ENCODE data around the gene PARD3.
A peak's percentile ranks its signal among the peaks of the same experiment; 100 is the strongest.
"Not testable (repeated sequence)": the region's sequence is repeated elsewhere in the genome, so short reads cannot be mapped to it uniquely, and the experiment has no call there.

Gene PARD3

DNA sequence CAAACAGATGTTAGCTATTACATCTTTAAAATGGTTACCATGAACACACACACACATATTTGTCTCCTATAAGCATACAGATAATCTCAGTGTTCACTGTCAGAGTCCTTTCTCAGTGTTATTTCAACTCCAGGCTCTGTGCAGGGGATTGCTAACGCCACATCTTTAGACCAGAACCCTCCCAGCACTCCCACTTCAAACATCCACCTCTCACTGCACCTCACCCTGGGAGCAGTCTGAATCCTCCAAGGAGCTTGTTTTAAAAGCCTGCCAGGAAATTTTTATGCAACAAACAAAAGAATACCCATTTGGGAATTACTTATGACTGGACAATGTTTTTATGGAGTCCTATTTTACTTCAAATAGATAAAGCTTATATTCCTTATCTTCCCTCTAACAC lies 107.4 kb downstream of the PARD3 start:
- no peak for DNase-seq

DNA sequence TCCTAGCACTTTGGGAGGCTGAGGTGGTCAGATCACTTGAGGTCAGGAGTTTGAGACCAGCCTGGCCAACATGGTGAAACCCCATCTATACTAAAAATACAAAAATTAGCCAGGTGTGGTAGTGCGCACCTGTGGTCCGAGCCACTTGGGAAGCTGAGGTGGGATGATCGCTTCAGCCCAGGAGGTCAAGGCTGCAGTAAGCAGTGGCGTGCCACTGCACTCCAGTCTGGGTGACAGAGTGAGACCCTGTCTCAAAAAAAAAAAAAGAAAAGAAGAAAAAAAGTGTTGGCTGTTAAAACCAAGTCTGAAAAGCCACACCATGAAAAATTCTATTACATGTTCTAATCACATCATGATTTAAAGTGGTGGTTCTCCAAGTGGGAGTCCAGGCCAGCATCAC lies 108.1 kb downstream of the PARD3 start:
- DNase-seq: not testable (repeated sequence)

DNA sequence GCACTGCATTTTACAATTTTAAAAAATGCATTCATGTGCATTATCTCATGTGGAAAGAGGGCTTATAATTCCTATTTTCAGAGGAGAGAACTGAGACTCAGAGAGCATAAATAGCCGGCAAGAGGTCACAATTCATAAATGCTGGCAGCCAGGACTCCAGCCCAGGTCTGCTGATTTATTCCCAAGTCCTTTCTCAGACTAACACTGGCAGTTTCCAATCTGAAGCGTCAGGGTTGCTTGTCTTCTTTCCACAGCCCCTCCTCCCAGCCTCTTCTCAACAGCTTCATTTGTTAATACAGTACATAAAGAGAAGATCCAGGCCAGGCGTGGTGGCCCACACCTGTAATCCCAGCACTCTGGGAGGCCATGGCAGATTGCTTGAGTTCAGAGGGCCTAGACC lies 108.9 kb downstream of the PARD3 start:
- DNase-seq: no peak

DNA sequence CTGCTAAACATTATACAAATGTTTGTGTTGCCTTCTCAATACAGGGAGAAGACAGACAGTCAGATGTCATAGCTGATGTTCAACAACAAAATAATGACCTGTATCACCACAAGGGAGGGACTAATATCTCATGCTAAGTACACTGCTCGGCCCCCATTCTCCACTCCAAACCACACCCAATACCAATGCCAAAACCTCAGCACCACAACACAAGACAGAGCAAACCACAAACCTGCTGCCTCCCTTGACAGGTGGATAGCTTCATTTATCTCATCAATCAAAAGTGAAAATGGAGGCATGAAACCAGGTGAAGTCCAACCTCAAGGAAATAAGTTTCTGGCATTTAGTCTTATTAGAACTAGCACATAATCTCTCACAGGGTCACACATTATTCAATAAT lies 109.5 kb downstream of the PARD3 start:
- DNase-seq: no peak

DNA sequence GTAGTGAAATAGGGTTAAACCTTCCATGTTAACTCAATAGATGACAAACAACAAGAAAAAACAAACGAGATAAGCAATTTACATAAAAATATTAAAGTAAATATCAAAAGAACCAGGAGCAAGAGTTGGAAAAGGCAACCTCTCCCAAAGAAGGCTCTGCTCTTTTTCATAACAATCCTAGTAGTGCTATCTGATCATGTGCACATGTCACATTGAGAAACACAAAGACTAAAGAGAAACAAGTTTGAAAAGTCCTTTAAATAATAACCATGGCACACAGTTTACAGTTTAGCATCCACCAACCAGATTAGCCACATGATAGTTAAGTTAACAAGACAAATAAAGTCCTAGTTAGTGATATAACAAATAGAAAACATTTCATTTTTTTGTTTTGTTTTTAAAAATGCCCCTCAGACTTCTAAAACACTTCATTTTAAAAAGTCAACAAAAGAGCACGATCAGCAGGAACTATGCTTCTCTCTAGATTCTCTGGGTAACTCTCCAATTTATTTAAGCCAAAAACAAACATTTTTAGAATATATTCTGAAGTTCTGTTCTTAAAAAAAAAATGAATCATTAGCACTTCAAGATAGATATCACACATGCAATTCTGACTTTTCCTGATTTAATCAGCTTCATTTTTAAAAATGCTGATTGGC lies 110.4 kb downstream of the PARD3 start:
- DNase-seq: no peak

DNA sequence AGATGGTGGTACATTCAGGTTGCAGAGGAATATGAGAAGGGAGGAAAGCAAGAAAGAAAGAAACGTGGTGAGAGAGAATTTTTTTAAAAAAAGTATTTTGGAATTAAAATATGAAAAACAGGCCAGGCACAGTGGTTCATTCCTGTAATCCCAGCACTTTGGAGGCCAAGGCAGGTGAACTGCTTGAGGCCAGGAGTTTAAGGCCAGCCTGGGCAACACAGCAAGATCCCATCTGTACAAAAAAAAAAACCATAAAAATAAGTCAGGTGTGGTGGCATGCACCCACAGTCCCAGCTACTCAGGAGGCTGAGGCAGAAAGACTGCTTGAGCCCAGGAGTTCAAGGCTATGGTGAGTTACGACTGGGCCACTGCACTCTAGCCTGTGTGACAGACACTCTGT lies 112.1 kb downstream of the PARD3 start:
- no peak for DNase-seq

DNA sequence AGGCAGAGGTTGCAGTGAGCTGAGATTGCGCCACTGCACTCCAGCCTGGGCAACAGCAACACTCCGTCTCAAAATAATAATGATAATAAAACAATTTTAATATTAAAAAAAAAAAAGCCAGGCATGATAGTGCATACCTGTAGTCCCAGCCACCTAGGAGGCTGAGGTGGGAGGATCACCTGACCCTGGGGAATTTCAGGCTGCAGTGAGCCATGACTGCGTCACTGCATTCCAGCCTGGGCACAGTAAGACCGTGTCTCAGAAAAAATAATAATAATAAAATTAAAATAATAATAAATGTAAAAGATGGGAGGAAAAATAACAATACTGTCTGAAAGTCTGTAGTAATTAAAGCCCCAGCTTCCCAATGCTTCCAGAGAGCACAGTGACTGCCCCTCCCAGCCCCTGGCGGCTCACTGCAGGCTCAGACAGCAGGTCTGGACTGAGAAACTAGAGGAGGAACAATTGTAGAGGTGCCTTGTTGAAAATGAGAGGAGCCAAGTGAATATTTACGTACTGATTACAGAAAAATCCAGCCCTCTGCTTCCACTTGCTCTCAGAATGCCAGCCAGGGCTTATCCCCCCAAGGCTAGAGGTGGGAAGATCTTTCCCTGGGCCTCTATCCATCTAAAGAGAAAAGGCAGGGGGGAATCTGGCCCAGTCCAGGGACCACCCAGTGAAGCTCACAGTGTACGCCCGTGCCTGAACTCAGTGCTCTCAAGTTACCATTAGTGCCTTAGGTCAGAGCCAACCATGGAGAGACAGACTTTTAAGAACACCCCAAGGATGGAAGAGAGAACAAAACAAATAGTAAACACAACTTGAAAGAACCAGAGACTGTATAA lies 112.8 kb downstream of the PARD3 start:
- no peak for DNase-seq

DNA sequence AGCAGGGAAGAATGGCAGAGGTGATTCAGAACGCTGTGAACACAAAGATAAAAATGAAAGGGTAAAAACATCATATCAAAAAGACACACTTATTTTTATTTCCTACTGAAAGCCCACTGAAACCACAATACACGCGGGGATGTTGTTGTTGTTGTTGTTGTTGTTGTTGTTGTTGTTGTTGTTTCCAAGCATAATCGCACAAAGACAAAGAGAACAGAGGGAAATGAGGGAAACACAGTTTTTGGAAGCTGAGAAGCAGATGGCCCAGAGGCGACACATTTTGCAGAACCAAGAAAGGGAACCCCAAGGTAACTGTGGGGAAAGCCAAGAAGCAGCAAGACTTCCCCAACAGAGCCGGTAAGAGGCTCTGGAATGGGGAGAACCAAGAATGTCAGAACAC lies 113.9 kb downstream of the PARD3 start:
- no peak for DNase-seq

DNA sequence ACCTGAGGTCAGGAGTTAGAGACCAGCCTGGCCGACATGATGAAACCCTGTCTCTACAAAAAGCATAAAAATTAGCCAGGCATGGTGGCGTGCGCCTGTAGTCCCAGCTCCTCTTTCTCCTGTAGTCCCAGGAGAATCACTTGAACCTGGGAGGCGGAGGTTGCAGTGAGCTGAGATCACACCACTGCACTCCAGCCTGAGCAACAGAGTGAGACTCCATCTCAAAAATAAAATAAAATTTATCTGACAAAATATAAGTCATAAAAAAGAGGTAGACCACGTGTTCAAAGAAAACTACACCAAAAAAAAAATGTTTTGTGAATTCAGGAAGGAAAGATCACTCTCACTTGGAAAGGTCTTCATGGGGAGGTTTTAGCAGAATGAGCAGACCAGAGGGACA lies 114.3 kb downstream of the PARD3 start:
- DNase-seq: not testable (repeated sequence)

DNA sequence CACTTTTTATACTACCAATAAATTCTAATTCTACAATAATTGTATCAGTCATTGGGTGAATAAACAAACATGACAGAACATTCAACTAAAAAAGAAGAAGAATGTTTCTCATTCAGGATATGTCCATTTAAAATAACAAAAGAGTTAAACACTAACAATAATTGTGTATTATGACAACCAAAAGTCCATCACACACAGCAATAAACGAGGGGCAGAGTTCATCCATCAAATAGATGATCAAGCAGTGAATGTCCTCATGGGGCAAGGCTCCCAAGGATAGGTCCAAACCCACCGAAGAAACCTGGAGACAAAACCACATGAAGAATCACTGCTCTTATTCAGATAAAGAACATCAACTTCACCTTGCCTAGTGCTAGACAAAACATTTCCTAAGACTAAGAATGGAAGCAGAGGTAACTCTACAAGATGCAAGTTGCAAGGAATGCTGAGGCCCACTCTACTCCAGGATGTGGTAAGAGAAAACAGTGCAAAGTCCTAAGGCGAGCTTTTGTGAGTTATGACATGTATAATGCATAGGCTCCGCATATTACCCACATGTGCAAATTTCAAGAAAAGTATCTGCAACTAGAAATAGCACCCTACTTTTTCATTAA lies 115.1 kb downstream of the PARD3 start:
- no peak for DNase-seq

DNA sequence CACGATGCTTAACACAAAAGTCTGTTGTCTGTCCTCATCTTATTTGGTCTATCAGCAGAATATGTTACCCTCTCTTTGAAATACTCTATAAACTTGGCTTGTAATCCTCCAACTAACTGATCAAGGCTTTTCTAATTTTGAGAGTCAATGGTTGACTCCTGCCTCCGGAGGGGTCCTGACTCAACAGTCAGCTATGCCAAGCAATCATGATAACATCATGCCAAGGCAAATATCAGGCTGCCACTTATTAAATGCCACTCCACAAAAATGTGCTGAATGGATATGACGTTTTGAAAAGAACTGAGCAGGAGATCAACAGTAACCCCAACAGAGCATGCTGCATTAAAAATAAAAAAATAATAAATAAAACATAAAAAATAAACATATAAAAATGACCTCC lies 116.1 kb downstream of the PARD3 start:
- DNase-seq: no peak

DNA sequence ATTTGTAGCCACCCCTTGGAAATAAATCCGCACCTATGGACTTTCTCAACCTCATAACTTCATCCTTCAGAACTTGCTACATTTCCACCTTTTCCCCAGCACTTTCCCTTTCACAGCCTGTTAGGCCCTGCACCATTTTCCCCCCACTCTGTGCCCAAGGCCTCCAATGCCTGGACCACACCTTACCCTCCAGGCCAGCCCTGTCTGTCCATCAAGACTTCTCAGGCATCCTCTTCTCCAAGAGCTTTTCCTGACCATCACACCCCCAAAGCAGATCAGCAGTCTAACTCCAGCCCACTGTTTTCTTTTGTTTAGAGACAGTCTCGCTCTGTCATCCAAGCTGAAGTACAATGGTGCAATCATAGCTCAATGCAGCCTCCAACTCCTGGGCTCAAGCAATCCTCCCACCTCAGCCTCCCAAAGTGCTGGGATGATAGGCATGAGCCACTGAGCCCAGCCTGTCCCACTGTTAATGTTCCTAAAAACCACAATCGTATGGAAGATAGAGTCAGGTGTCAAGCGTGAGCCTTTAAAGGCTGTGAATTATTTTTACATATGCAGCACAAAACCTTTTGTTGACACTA lies 116.8 kb downstream of the PARD3 start:
- no peak for DNase-seq

DNA sequence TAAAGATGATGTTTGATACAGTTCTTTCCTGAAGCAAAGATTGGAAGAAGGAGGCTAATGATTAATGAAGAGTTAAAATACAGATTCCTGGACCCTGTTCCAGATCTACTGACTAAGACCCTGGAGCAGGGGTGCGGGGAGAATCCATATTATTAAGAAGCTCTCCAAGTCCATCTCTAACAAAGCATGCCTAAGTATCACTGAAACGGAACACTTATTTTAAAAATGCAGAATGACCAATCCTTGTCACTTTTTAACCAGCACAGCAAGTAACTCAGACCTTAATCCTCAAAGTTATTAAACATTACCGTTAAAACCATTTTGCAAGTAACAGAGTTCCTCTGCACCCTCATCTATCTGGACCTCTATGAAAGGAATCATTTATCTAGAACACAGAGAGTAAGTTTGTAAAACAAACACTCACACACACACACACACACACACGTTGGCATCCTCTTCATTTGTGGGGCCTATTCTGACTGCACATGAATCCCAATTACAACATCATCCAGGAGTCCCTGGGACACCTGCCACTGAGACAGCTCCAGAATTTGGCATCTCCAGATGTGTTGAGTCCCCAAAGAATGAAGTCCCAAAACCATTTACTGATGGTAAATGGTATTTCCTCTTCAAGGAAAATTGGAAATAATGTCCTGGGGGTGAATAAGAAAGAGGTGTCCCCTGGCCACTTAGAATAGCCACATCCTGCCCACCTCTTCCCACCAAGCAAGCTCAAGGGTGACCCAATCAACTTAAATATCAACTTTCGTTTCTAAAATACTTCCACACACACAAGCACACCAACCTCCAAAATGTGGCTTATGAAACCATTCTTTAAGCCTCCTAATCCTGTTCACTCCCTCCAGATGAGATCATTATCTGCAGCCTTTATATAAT lies 117.5 kb downstream of the PARD3 start:
- DNase-seq: no peak

DNA sequence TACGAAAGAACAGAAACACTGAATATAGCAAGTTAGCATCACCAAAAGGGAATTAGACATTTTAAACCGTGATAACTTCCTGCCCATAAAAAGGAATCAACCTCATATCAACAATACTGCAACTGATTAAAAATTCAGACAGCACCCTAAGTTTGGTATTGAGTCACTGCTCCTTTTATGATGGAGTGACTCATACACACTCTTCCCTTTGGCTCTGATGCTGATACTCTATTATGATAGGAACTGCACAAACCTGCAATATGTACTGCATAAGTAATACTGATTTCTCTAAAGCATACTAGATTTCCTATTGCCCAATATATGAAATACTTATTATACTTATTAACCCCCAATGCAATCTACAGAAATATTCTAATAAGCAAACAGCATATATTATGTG lies 118.7 kb downstream of the PARD3 start:
- DNase-seq: no peak

DNA sequence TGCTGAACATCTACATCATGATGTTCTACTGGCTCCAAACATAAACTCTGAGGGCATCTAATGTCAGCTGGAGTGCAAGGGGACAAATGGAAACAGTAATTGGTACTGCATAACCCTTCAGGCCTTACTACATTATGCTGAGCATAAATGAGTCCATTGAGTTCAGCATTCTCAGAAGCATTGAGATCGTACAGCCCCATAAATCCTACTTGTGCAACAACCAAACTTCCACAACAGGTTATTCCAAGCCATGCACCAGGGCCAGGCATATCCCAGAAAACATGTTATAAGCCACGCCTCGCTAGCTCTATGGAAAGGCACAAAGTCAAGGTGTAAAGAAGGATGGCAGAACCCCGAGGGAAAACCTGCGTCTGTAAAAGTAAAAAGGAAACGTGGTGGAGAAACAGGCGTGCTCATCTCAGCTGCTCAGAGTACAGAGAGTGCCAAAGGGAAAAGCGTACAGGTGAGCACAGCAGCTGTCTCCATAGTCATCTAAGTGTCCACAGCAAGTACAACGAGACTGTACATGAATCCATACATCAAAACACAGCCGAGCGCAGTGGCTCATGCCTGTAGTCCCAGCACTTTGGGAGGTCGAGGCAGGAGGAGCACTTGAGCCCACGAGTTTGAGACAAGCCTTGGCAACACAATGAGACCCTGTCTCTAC lies 124.6 kb downstream of the PARD3 start:
- DNase-seq: no peak

DNA sequence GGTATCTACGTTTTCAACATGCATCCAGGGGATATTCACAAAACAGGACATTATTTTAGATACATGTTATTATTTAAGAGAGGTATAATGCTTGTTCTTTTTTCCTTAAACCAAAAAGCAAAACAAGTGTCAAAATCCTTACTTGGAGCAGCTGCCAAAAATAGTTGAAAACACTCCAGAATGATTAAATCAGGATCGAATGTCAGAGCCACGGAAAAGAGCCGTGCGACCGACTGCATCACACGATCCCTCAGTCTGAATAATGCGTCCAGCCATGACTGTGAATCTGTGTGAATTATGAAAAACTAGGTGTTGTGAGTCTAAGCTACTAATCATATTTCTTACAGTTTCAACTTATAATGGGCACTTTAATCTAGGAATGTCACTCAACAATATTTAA lies 126.0 kb downstream of the PARD3 start:
- peak in 1 of 2 experiments; percentile 30 for DNase-seq

DNA sequence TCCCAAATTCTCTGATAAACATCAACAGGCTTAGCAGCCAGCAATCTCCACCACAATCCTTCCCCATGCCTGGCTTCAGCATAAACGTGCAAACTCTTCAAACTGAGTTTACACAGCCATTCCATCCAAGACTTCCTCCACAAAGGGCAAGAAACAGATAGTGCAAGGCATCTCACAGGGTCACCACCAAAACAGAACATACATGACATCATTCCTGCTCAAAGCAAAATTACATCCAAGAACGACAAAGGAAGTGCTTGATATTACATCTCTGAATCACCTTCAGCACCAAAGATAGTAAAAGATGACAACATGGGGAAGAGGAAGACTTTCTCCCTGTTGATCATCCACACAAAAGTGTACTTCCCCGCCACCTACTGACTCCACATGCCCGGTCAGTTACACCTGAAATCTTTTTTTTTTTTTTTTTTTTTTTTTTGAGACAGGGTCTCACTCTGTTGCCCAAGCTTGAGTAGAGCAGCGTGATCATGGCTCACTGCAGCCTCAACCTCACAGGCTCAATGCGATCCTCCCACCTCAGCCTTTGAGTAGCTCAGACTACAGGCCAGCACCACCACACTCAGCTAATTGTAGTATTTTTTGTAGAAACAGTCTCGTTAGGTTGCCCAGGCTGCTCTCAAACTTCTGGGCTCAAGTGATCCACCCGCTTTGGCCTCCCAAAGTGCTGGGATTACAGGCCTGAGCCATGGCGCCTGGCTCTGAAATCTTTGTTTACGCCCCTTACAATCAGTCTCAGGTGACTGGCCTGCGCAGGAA lies 127.5 kb downstream of the PARD3 start:
- no peak for DNase-seq

DNA sequence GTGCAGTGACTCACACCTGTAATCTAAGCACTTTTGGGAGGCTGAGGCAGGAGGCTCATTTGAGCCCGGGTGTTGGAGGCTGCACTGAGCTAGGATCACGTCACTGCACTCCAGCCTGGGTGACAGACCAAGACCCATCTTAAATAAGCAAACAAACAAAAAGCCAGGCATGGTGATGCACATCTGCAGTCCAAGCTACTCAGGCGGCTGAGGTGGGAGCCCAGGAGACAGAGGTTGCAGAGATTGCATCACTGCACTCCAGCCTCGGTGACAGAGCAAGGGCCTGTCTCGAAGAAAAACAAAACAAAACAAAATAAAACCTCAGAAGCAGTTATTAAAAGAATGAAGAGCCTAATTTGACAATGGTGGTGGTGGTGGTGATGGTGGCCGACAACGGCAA lies 132.5 kb downstream of the PARD3 start:
- no peak for DNase-seq

DNA sequence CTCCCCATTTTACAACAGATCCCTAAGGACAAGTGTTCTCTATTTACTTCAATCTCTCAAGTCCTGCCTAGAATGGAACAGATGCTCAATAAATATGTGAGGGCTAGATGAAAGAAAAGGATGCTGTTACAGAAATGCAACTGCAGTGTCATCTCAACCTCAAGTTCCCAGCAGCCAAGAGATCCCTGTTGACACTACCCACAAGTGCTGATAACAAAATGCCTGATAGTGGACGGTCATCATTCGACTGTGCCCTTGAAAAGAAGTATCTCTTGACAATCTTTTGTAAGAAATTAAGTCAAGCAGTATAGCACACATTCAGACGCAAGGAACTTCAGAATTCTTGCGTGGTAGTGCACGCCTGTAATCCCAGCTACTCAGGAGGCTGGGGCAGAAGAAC lies 133.2 kb downstream of the PARD3 start:
- no peak for DNase-seq

DNA sequence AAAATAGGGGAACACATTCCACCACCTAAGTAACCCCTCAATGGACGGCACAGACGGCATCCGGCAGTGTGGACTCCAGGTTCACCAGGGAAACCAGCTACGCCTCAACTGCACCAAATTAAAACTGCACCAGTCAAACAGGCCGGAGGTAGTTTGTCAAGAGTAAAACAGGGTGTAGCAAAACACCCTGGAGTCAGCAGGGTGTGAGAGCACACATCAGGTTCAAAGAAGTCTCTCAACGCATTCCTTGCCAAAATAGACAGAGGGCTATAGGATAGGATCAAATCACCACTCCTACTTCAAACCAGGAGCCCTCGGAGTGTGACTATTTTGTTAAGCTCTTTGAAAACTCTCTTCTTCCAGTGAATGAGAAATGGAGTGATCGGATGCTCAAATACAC lies 135.9 kb downstream of the PARD3 start:
- DNase-seq: no peak

DNA sequence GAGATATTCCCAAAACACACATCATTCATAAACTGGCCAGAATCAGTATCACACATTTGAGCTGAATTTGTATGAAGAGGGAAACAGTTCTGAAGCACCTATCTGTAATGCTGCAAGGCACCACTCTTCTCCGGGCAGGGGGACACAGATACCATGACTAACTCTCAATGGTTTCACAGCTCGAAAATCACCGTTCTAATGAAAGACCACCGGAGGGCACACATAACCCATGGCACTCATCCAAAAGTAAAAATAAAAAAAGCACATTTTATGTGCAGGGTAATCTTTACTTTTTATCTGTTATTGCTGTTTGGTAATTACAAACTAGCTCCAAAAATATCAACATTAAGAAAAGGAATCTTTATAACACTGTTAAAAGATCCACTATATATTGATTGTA lies 137.5 kb downstream of the PARD3 start:
- DNase-seq: no peak
